NCI-H345 treated with DMSO at 0.1 percent for 48 hours (cell line): Measurements from ENCODE around the gene COL1A2.
A peak's percentile ranks its signal among the peaks of the same experiment; 100 is the strongest.

ENCODE experiments used
- DNase-seq: peaks from one replicate; lab custom pipeline; 2025; ENCODE audit not compliant: unreplicated experiment; lab: John Stamatoyannopoulos, UW

COL1A2 gene

GRCh38 chr7:94432817-94433216, 38.1 kb downstream of the COL1A2 start:
- no peak for DNase-seq

GRCh38 chr7:94433224-94433623, 38.5 kb downstream of the COL1A2 start:
- no peak for DNase-seq

- DNase-seq = no peak
Measured at GRCh38 chr7:94434042-94434441, 39.3 kb downstream of the COL1A2 start.

- DNase-seq = peak; percentile 18
Measured at GRCh38 chr7:94436018-94436604, 41.4 kb downstream of the COL1A2 start.

GRCh38 chr7:94436700-94437099, 42.0 kb downstream of the COL1A2 start:
- DNase-seq = no peak

GRCh38 chr7:94439893-94440381, 45.2 kb downstream of the COL1A2 start:
- no peak for DNase-seq

GRCh38 chr7:94440451-94441039, 45.9 kb downstream of the COL1A2 start:
- no peak for DNase-seq

GRCh38 chr7:94441138-94441537, 46.4 kb downstream of the COL1A2 start:
- no peak for DNase-seq

GRCh38 chr7:94442639-94443038, 47.9 kb downstream of the COL1A2 start:
- DNase-seq = no peak

- no peak for DNase-seq
Measured at GRCh38 chr7:94444813-94445212, 50.1 kb downstream of the COL1A2 start.

GRCh38 chr7:94445696-94446194, 51.0 kb downstream of the COL1A2 start:
- DNase-seq = no peak

GRCh38 chr7:94446308-94446707, 51.6 kb downstream of the COL1A2 start:
- DNase-seq = no peak

GRCh38 chr7:94449151-94449725, 54.5 kb downstream of the COL1A2 start:
- DNase-seq = peak; percentile 17

GRCh38 chr7:94450044-94450697, 55.5 kb downstream of the COL1A2 start:
- no peak for DNase-seq

- no peak for DNase-seq
Measured at GRCh38 chr7:94451187-94451586, 56.5 kb downstream of the COL1A2 start.

- peak; percentile 71 for DNase-seq
Measured at GRCh38 chr7:94452239-94452638, 57.5 kb downstream of the COL1A2 start.

- no peak for DNase-seq
Measured at GRCh38 chr7:94453898-94454297, 59.2 kb downstream of the COL1A2 start.

- DNase-seq = no peak
Measured at GRCh38 chr7:94458041-94458440, 63.3 kb downstream of the COL1A2 start.

GRCh38 chr7:94466516-94466915, 71.8 kb downstream of the COL1A2 start:
- DNase-seq = no peak

- no peak for DNase-seq
Measured at GRCh38 chr7:94471604-94472003, 76.9 kb downstream of the COL1A2 start.

GRCh38 chr7:94472608-94473007, 77.9 kb downstream of the COL1A2 start:
- DNase-seq = no peak
